H9 (cell line): ENCODE measurements around the gene MFSD11. TPM values are rescaled to one million over a fixed set of nuclear protein-coding genes. Genes with fewer than 3 reads are reported as not detected.
"Not testable (repeated sequence)": the region's sequence is repeated elsewhere in the genome, so short reads cannot be mapped to it uniquely, and the experiment has no call there.

Experiments used
- DNase-seq: peaks from one replicate; pipeline ENCODE4 v3.0.0-alpha.2; 2017
- H2AFZ ChIP-seq: one replicate; pipeline ENCODE4 v1.6.1; 2013; ENCODE audit warnings: mild to moderate bottlenecking, low read length, control low read depth, moderate library complexity
- H2AK5ac ChIP-seq: 2 replicates; pipeline ENCODE4 v1.6.1; 2013; ENCODE audit warnings: low read length, control low read depth, mixed read lengths; ENCODE audit not compliant: insufficient read length
- H2BK120ac ChIP-seq: one replicate; pipeline ENCODE4 v1.6.1; 2013; ENCODE audit warnings: low read depth, mild to moderate bottlenecking, low read length, control low read depth, inconsistent platforms; ENCODE audit not compliant: poor library complexity, severe bottlenecking
- H2BK12ac ChIP-seq: 2 replicates; pipeline ENCODE4 v1.6.1; 2013; ENCODE audit warnings: low read length, control low read depth, mixed read lengths, low read depth; ENCODE audit not compliant: insufficient read length
- H2BK15ac ChIP-seq: 2 replicates; pipeline ENCODE4 v1.6.1; 2013; ENCODE audit warnings: low read depth, low read length, control low read depth
- H2BK20ac ChIP-seq: one replicate; pipeline ENCODE4 v1.6.1; 2013; ENCODE audit warnings: low read depth, mild to moderate bottlenecking, low read length, control low read depth, inconsistent platforms; ENCODE audit not compliant: poor library complexity, severe bottlenecking
- H2BK5ac ChIP-seq: 2 replicates; pipeline ENCODE4 v1.6.1; 2013; ENCODE audit warnings: low read length, control low read depth, mixed read lengths; ENCODE audit not compliant: insufficient read length
- H3K14ac ChIP-seq: 2 replicates; pipeline ENCODE4 v1.6.1; 2013; ENCODE audit warnings: low read length, control low read depth; ENCODE audit not compliant: insufficient read depth
- H3K18ac ChIP-seq: 2 replicates; pipeline ENCODE4 v1.6.1; 2013; ENCODE audit warnings: low read depth, mild to moderate bottlenecking, mixed read lengths, low read length, control low read depth; ENCODE audit not compliant: insufficient read length
- H3K23ac ChIP-seq: 2 replicates; pipeline ENCODE4 v1.6.1; 2013; ENCODE audit warnings: low read length, control low read depth, mixed read lengths, low read depth; ENCODE audit not compliant: insufficient read length
- H3K23me2 ChIP-seq: 2 replicates; pipeline ENCODE4 v1.6.1; 2013; ENCODE audit warnings: low read depth, mild to moderate bottlenecking, mixed read lengths, low read length, control low read depth; ENCODE audit not compliant: insufficient read length, poor library complexity, severe bottlenecking
- H3K27ac ChIP-seq: 2 replicates; pipeline ENCODE4 v1.5.1; 2013; ENCODE audit warnings: low read length, control low read depth, mixed read lengths, low read depth; ENCODE audit not compliant: insufficient read length
- H3K27me3 ChIP-seq: 2 replicates; pipeline ENCODE4 v1.6.1; 2013; ENCODE audit warnings: low read length, control low read depth, inconsistent platforms; ENCODE audit not compliant: insufficient read depth
- H3K4ac ChIP-seq: 2 replicates; pipeline ENCODE4 v1.6.1; 2013; ENCODE audit warnings: low read depth, mild to moderate bottlenecking, control low read depth, inconsistent platforms, low read length, moderate library complexity
- H3K4me1 ChIP-seq: 2 replicates; pipeline ENCODE4 v1.6.1; 2013; ENCODE audit warnings: low read length, control low read depth, inconsistent platforms; ENCODE audit not compliant: insufficient read depth
- H3K4me2 ChIP-seq: 2 replicates; pipeline ENCODE4 v1.6.1; 2013; ENCODE audit warnings: low read length, control low read depth, mixed read lengths; ENCODE audit not compliant: insufficient read length, insufficient read depth
- H3K56ac ChIP-seq: 2 replicates; pipeline ENCODE4 v1.6.1; 2013; ENCODE audit warnings: low read depth, mild to moderate bottlenecking, mixed read lengths, low read length, control low read depth; ENCODE audit not compliant: insufficient read length
- H3K79me1 ChIP-seq: 2 replicates; pipeline ENCODE4 v1.6.1; 2013; ENCODE audit warnings: low read depth, mild to moderate bottlenecking, moderate library complexity, low read length, control low read depth, inconsistent platforms; ENCODE audit not compliant: insufficient read depth, poor library complexity, severe bottlenecking
- H3K79me2 ChIP-seq: 2 replicates; pipeline ENCODE4 v1.6.1; 2013; ENCODE audit warnings: low read length, control low read depth, inconsistent platforms; ENCODE audit not compliant: insufficient read depth
- H3K9ac ChIP-seq: 2 replicates; pipeline ENCODE4 v1.6.1; 2013; ENCODE audit warnings: low read length, control low read depth, mixed read lengths; ENCODE audit not compliant: insufficient read length; ENCODE audit errors: extremely low read depth
- H3K9me3 ChIP-seq: one replicate; pipeline ENCODE4 v1.6.1; 2013; ENCODE audit warnings: low read depth, low read length, inconsistent platforms; ENCODE audit not compliant: control insufficient read depth
- H3T11ph ChIP-seq: one replicate; pipeline ENCODE4 v1.6.1; 2013; ENCODE audit warnings: mild to moderate bottlenecking, low read length, control low read depth, inconsistent platforms
- H4K20me1 ChIP-seq: one replicate; pipeline ENCODE4 v1.6.1; 2013; ENCODE audit not compliant: control insufficient read depth, insufficient read length, insufficient read depth
- H4K5ac ChIP-seq: 2 replicates; pipeline ENCODE4 v1.6.1; 2013; ENCODE audit warnings: low read depth, mild to moderate bottlenecking, mixed read lengths, low read length, control low read depth; ENCODE audit not compliant: insufficient read length
- H4K8ac ChIP-seq: replicated peaks from 2 replicates; pipeline ENCODE4 v1.6.1; 2013; ENCODE audit warnings: low read length, control low read depth, mixed read lengths, low read depth; ENCODE audit not compliant: insufficient read length
- H4K91ac ChIP-seq: 2 replicates; pipeline ENCODE4 v1.6.1; 2013; ENCODE audit warnings: low read depth, mild to moderate bottlenecking, moderate library complexity, mixed read lengths, low read length, control low read depth; ENCODE audit not compliant: insufficient read length
- H3K27ac Mint-ChIP-seq, 3 experiments: 2 replicates in 2 of 3; 3 replicates in 1 of 3; pipeline ENCODE4 v1.8.0; 2020 to 2021; ENCODE audit warnings: mixed read lengths in 3 of 3, mild to moderate bottlenecking in 1 of 3, moderate library complexity in 1 of 3
- H3K27me3 Mint-ChIP-seq: 2 replicates; pipeline ENCODE4 v1.8.0; 2021; ENCODE audit warnings: low read depth, mild to moderate bottlenecking, moderate library complexity, mixed read lengths
- H3K36me3 Mint-ChIP-seq, 3 experiments: 2 replicates in 2 of 3; 3 replicates in 1 of 3; pipeline ENCODE4 v1.8.0; 2020 to 2021; ENCODE audit warnings: low read depth in 3 of 3, mixed read lengths in 3 of 3; ENCODE audit not compliant: insufficient read depth in 1 of 3
- H3K4me1 Mint-ChIP-seq, 2 experiments: 2 replicates each; pipeline ENCODE4 v1.8.0; 2020; ENCODE audit warnings: mixed read lengths in 2 of 2
- H3K4me3 Mint-ChIP-seq, 2 experiments: 2 replicates in 1 of 2; 3 replicates in 1 of 2; pipeline ENCODE4 v1.8.0; 2020 to 2021; ENCODE audit warnings: mild to moderate bottlenecking in 2 of 2, mixed read lengths in 2 of 2, moderate library complexity in 1 of 2
- H3K9me3 Mint-ChIP-seq, 2 experiments: 2 replicates in 1 of 2; 3 replicates in 1 of 2; pipeline ENCODE4 v1.8.0; 2020; ENCODE audit warnings: mild to moderate bottlenecking in 2 of 2, mixed read lengths in 2 of 2, moderate library complexity in 1 of 2
- WGBS: extraction: QIAGEN DNeasy Blood & Tissue Kit; methylation state at CpG from one replicate; pipeline ENCODE4 v1.1.7; 2013; ENCODE audit warnings: missing lambda C conversion rate, low lambda C conversion rate, mixed read lengths; ENCODE audit not compliant: insufficient read length; ENCODE audit errors: extremely low coverage; 5-methylcytosine and 5-hydroxymethylcytosine counted together
- total RNA-seq: library from RNA; stranded (reverse); gene quantifications from 2 replicates; pipeline ENCODE4 v1.2.1, GENCODE V29; 2021
- TF ChIP-seq, protein P1 (sequence below): fragments of 200-600 bp; sonication (generic); conservative IDR thresholded peaks from 3 replicates; pipeline ENCODE4 v1.8.0; 2021; ENCODE audit warnings: antibody characterized with exemption, mild to moderate bottlenecking

Gene MFSD11
- total RNA-seq, 1 experiment from 2014 or later: 19.9 TPM

DNA sequence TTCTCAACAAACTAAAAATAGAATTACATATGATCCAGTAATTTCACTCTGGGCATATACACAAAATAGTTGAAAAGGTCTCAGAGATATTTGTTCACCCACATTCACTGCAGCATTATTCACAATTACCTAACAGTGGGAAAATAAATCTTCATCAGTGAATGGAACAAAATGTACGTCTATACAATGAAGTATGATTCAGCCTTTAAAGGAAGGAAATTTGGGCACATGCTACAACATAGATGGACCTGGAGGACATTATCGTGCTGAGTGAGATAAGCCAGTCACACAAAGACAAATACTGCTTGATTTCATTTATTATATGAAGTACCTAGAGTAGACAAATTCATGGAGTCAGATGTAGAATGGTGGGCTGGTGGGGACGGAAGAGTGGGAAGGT, 47.0 kb downstream of the MFSD11 start:
- Histone ChIP-seq H2BK20ac (no peak overlapping the region), H3K4me1 (no peaks in the 10 kb centered on the region), H3K23me2 (no peaks in the 10 kb centered on the region), H2BK120ac (no peak overlapping the region), H3T11ph (no peak overlapping the region), H2BK15ac (no peak overlapping the region), H4K5ac (no peak overlapping the region), H3K23ac (no peak overlapping the region), H4K20me1 (no peaks in the 10 kb centered on the region), H2BK12ac (no peak overlapping the region), H3K14ac (no peak overlapping the region), H3K27me3 (no peaks in the 10 kb centered on the region), H4K8ac (no peak overlapping the region), H4K91ac (no peak overlapping the region), H2AK5ac (no peak overlapping the region), H3K79me1 (no peaks in the 10 kb centered on the region), H3K9ac (no peak overlapping the region), H2AFZ (no peak overlapping the region), H2BK5ac (no peak overlapping the region), H3K9me3 (no peaks in the 10 kb centered on the region), H3K4ac (no peak overlapping the region), H3K56ac (no peak overlapping the region), H3K79me2 (no peaks in the 10 kb centered on the region), H3K18ac (no peak overlapping the region), H3K4me2 (no peak overlapping the region), H3K27ac (no peak overlapping the region)
- Mint-ChIP-seq H3K27me3 (no peaks in the 10 kb centered on the region), H3K36me3 (peaks cover 0 to 11% (median 0%) of the 10 kb centered on the region in 3 experiments; a peak in 2 of 7 replicates), H3K4me1 (no peaks in the 10 kb centered on the region), H3K4me3 (no peak overlapping the region), H3K9me3 (peaks cover 0 to 2% of the 10 kb centered on the region in 2 experiments; a peak in 1 of 5 replicates), H3K27ac (no peak overlapping the region)
- TF ChIP-seq, protein P1, sequence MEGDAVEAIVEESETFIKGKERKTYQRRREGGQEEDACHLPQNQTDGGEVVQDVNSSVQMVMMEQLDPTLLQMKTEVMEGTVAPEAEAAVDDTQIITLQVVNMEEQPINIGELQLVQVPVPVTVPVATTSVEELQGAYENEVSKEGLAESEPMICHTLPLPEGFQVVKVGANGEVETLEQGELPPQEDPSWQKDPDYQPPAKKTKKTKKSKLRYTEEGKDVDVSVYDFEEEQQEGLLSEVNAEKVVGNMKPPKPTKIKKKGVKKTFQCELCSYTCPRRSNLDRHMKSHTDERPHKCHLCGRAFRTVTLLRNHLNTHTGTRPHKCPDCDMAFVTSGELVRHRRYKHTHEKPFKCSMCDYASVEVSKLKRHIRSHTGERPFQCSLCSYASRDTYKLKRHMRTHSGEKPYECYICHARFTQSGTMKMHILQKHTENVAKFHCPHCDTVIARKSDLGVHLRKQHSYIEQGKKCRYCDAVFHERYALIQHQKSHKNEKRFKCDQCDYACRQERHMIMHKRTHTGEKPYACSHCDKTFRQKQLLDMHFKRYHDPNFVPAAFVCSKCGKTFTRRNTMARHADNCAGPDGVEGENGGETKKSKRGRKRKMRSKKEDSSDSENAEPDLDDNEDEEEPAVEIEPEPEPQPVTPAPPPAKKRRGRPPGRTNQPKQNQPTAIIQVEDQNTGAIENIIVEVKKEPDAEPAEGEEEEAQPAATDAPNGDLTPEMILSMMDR: no peak
- WGBS: no CpG with 5 or more reads among the region's 3 CpGs
- DNase-seq: no peak

DNA sequence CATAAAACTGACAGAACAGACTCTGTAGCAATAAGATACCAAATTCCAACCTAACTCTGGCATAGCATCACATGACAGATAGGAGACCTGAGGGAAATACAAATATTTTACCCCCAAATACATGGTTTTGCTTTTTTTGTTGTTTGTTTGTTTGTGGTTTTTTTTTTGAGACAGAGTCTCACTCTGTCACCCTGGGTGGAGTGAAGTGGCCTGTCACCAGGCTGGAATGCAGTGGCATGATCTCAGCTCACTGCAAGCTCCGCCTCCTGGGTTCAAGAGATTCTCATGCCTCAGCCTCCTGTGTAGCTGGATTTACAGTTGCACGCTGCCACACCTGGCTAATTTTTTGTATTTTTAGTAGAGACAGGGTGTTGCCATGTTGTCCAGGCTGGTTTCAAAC, 49.9 kb downstream of the MFSD11 start:
- H3K4me1 ChIP-seq: not testable (repeated sequence)

More for the DNA sequence above, 49.9 kb downstream of the MFSD11 start:
- not testable (repeated sequence) for H2AFZ ChIP-seq, H4K8ac ChIP-seq, H3K23me2 ChIP-seq, H2BK12ac ChIP-seq, H3K9me3 Mint-ChIP-seq, H3K9me3 ChIP-seq, H2BK20ac ChIP-seq, DNase-seq, H2BK5ac ChIP-seq, H4K20me1 ChIP-seq, H3K4ac ChIP-seq, H3K79me2 ChIP-seq, H3T11ph ChIP-seq, H3K4me3 Mint-ChIP-seq, H2BK120ac ChIP-seq, H3K36me3 Mint-ChIP-seq, H3K4me2 ChIP-seq, H3K23ac ChIP-seq, H3K14ac ChIP-seq, H2AK5ac ChIP-seq, H3K27me3 Mint-ChIP-seq, H4K91ac ChIP-seq, H3K18ac ChIP-seq, H2BK15ac ChIP-seq, H3K27ac ChIP-seq, H4K5ac ChIP-seq, H3K56ac ChIP-seq, H3K27me3 ChIP-seq, H3K79me1 ChIP-seq, H3K9ac ChIP-seq, H3K27ac Mint-ChIP-seq
- no CpG with 5 or more reads among the region's 2 CpGs for WGBS
- peaks cover 6 to 14% of the 10 kb centered on the region in 2 experiments for H3K4me1 Mint-ChIP-seq
